Subcutaneous adipose tissue (tissue), 4 donors: ENCODE data around the gene PLAC9. TPM values are rescaled to one million over a fixed set of nuclear protein-coding genes. Genes with fewer than 3 reads are reported as not detected.

Experiments used
- total RNA-seq, 4 donors: library from RNA; depleted of rRNA; stranded (reverse); fragments of >200 nt; gene quantifications; one replicate each; pipeline ENCODE4 v1.1.0, GENCODE V29; 2016
- TF ChIP-seq, protein P1 (sequence below): fragments of 450-650 bp; IDR thresholded peaks from one replicate; pipeline ENCODE4 v1.5.1; 2016; ENCODE audit warnings: low read depth, mild to moderate bottlenecking, control low read depth, antibody characterized with exemption, moderate library complexity

The PLAC9 gene
- total RNA-seq, 4 donors from 2014 or later = 27.0 to 62.8 (median 49.9) TPM

GRCh38 chr10:80165173-80165572 is 32.6 kb downstream of the PLAC9 start:
- TF ChIP-seq, protein P1, sequence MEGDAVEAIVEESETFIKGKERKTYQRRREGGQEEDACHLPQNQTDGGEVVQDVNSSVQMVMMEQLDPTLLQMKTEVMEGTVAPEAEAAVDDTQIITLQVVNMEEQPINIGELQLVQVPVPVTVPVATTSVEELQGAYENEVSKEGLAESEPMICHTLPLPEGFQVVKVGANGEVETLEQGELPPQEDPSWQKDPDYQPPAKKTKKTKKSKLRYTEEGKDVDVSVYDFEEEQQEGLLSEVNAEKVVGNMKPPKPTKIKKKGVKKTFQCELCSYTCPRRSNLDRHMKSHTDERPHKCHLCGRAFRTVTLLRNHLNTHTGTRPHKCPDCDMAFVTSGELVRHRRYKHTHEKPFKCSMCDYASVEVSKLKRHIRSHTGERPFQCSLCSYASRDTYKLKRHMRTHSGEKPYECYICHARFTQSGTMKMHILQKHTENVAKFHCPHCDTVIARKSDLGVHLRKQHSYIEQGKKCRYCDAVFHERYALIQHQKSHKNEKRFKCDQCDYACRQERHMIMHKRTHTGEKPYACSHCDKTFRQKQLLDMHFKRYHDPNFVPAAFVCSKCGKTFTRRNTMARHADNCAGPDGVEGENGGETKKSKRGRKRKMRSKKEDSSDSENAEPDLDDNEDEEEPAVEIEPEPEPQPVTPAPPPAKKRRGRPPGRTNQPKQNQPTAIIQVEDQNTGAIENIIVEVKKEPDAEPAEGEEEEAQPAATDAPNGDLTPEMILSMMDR = no peak

DNA sequence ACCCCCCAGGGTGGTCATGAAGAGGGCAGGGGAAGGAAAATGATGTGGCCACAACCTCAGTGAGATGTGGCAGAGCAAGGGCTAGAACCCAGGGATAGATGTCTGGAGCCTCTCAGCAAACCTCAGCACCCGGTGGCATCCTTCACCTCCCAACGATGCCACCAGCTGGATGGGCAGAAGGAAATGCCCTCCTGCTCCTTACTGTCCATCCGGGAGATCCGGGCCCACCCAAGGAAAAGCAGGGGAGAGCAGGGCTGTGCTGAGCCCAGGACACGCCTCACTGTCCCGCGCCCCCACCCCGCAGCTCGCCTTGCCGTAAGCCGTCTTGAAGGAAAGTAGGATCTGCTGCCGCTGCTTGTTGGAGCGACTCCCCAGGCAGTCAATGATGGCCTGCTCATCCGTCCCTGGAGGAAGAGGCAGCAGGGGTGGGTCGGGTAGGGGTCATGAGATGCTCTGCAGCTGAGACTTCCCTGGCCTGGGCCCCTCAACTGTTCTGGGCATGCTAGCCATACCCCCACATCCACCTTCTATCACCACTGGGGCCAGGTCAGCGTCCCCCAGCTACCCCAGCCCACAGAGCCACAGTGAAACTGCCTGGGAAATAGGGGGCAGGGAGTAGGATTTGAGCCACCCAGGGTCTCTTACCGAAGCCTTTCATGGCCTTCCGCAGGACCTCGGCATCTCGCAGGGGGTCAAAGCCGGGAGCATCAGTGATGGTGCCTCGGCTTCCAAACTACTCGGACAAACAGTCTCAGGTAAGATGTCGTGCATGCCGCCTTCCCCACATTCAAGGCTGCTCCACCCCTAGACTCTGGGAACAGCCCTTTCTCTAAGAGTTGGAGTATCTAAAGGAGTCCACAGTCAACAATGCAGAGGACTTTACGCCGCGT is 34.3 kb downstream of the PLAC9 start:
- TF ChIP-seq, protein P1 = no peak

GRCh38 chr10:80167471-80168161 is 35.1 kb downstream of the PLAC9 start:
- TF ChIP-seq, protein P1 = no peak

DNA sequence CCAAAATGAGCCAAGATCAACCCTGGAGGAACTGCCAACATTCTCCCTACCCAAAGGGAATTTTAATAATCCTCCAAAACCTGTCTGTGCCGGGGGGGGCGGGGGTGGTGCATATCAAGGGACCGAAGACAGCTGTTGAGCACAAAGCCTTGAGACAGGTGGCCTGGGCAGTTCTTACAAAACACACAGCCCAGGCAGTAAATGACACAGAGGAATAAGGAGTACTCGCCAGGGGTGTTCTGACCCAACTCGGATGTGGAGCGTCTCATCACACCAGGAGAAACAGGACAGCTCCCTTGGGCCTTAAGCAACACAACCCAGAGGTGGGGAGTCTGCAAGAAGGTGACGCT is 35.6 kb downstream of the PLAC9 start:
- TF ChIP-seq, protein P1 = no peak

- TF ChIP-seq, protein P1 = no peak
Observed at GRCh38 chr10:80168679-80169380, 36.3 kb downstream of the PLAC9 start.

GRCh38 chr10:80170026-80170425 is 37.5 kb downstream of the PLAC9 start:
- TF ChIP-seq, protein P1 = no peak

DNA sequence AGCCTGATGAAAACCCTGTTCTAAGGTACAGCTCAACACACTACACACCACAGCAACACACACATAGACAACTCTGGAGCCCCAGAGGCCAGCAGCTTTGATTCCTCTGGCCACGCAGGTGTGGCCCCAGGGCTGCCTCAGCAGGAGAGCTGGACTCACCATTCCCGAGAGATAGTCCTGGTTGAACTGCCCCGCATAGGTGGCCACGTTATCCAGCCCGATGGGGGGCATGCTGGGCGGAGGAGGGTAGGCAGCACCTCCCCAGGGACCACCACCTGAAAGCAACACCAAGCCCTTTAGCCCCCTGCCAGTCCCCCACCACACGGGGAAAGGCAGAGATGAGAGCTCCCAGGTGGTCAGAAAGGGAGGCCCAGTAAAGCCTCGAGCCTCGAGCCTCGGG is 38.1 kb downstream of the PLAC9 start:
- TF ChIP-seq, protein P1 = no peak
